HUES64 (cell line): ENCODE data around the gene C14orf119.
A peak's percentile ranks its signal among the peaks of the same experiment; 100 is the strongest.

Source experiments
- H3K27ac ChIP-seq: 2 replicates; pipeline ENCODE4 v1.7.0; 2013; ENCODE audit warnings: low read depth, low read length, inconsistent platforms
- H3K27me3 ChIP-seq: 2 replicates; pipeline ENCODE4 v1.6.1; 2013; ENCODE audit warnings: mild to moderate bottlenecking, low read length; ENCODE audit not compliant: insufficient read depth
- H3K36me3 ChIP-seq: 2 replicates; pipeline ENCODE4 v1.6.1; 2013; ENCODE audit warnings: mild to moderate bottlenecking, low read length; ENCODE audit not compliant: insufficient read depth
- H3K4me1 ChIP-seq: 2 replicates; pipeline ENCODE4 v1.6.1; 2013; ENCODE audit warnings: mild to moderate bottlenecking, low read length, moderate library complexity; ENCODE audit not compliant: insufficient read depth
- H3K4me3 ChIP-seq: 2 replicates; pipeline ENCODE4 v1.5.1; 2013; ENCODE audit warnings: mild to moderate bottlenecking, low read length, moderate library complexity
- H3K9ac ChIP-seq: 2 replicates; pipeline ENCODE4 v1.6.1; 2013; ENCODE audit warnings: mild to moderate bottlenecking, low read depth, low read length
- H3K9me3 ChIP-seq: 2 replicates; pipeline ENCODE4 v1.6.1; 2013; ENCODE audit warnings: low read depth, low read length; ENCODE audit not compliant: insufficient read depth
- WGBS: fragments of 150-250, 120-280 bp; methylation state at CpG from one replicate; pipeline ENCODE4 v1.1.7; 2013; ENCODE audit warnings: missing lambda C conversion rate; 5-methylcytosine and 5-hydroxymethylcytosine counted together

Gene C14orf119

DNA sequence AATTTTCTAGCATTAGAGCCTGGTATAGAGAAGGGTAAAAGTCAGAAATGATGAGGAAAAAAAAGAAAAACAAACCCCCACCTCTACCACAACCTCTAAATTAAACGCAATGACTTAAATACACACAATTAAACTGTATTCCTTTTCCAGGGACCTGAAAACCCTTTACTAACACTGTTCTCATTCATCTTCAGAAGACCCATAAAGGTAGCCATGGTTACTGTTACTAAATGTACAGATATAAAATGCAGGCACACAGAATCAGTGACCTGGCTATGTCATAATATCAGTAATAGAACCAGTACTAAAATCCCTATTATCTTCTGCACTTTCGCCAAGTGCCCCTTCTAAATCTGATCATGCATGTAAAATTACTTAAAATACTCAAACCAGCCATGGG lies 1.8 kb upstream of the C14orf119 start:
- H3K27me3 ChIP-seq = no peaks in the 10 kb centered on the region
- no peaks in the 10 kb centered on the region for H3K9me3 ChIP-seq
- H3K27ac ChIP-seq = no peak overlapping the region
- 97% methylated on average over 2 of the region's 2 CpGs for WGBS
- H3K4me1 ChIP-seq = 0 out of 2 replicates have a peak, but pooled peaks cover 6% of the 10 kb centered on the region
- H3K9ac ChIP-seq = no peak overlapping the region
- H3K4me3 ChIP-seq = peak overlapping the region; percentile 81
- peaks cover 68% of the 10 kb centered on the region for H3K36me3 ChIP-seq

GRCh38 chr14:23093991-23094665 lies 1.2 kb upstream of the C14orf119 start:
- H3K36me3 ChIP-seq = peaks cover 68% of the 10 kb centered on the region
- WGBS = 3% methylated on average over 13 of the region's 14 CpGs
- H3K9me3 ChIP-seq = no peaks in the 10 kb centered on the region
- peak overlapping the region; percentile 81 for H3K4me3 ChIP-seq
- H3K27ac ChIP-seq = peak overlapping the region; percentile 98
- peak overlapping the region; percentile 96 for H3K9ac ChIP-seq
- no peaks in the 10 kb centered on the region for H3K27me3 ChIP-seq
- 0 out of 2 replicates have a peak, but pooled peaks cover 6% of the 10 kb centered on the region for H3K4me1 ChIP-seq

DNA sequence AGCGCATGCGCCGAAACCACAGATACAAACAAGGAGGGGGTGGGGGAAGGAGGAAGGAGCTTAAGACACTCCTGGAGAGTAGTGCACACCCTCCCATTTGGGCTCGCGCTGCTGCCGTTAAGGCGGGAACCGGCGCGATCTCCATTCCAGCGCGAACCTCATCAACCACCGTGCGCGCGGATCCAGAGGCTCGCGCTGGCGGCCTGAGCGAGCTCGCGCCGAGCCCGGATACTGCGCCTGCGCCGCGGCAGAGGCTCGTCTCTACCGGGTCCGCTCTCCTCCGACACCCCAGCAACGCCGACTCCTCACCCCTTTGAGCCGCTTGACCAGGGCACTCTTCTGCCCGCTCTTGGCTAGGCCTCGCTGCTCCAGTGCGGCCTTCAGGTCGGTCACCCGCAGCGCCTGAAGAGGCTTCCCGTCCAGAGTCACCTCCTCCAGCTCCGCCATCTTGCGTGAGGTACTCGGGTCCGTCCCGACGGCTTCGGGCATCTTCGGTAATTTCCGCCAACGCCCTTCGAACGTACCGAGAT lies 574 bp upstream of the C14orf119 start, which contains the start of gene ACIN1:
TSS of gene ACIN1 (minus strand) at position 471 of the 530 bp plus-strand sequence. CDS start at position 447, 24 bp downstream.
- H3K27me3 ChIP-seq = no peaks in the 10 kb centered on the region
- under 1% methylated on average over 55 of the region's 55 CpGs for WGBS
- peak within 1 kb of the TSS; percentile 81 for H3K4me3 ChIP-seq
- no peaks in the 10 kb centered on the region for H3K9me3 ChIP-seq
- peak within 1 kb of the TSS; percentile 96 for H3K9ac ChIP-seq
- H3K36me3 ChIP-seq = peaks cover 64% of the 10 kb centered on the region
- H3K27ac ChIP-seq = peak within 1 kb of the TSS; percentile 98
- H3K4me1 ChIP-seq = peaks cover 6% of the 10 kb centered on the region; the same call in 1 of the 2 replicates

DNA sequence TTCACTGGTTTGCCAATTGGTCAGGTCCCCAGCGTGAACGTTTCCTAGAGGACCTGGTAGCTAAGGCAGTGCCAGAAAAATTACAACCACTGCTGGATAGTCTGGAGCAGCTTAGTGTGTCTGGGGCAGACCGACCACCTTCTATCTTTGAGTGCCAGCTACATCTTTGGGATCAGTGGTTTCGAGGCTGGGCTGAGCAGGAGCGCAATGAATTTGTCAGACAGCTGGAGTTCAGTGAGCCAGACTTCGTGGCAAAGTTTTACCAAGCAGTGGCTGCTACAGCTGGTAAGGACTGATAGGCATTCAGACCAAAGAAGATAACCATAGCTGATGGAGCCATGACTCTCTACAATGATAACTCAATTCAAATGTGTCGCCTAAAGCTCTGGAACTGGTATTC lies 2.5 kb downstream of the C14orf119 start:
- H3K9ac ChIP-seq = no peak overlapping the region
- H3K4me3 ChIP-seq = no peak overlapping the region
- 97% methylated on average over 7 of the region's 7 CpGs for WGBS

DNA sequence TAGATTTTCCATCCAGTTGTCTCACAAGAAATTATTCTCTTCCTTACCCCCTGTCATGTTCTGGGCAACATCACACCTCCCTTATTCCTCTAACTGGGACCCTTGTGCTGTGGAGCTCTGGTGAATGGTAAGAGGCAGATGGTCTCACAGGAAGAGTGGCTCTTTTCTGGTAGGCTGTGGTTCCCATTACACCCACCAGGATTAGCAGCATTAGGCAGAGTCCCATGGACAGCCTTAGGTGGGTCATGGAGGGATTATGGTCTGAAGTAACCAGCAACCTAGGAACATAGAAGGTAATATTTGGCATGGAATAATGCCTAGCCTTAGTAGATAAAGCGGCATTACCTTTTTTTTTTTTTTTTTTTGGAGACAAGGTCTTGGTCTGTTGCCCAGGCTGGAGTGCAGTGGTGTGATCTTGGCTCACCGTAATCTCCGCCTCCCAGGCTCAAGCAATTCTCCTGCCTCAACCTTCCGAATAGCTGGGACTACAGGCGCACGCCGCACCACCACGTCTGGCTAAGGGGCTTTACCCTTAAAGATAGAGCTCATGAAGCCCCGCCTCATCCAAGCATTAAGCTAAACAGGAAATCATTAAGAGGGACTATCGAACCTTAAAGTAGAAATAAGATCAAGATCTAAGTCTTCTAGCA lies 4.0 kb downstream of the C14orf119 start:
- H3K27me3 ChIP-seq = no peaks in the 10 kb centered on the region
- no peak overlapping the region for H3K4me3 ChIP-seq
- H3K9ac ChIP-seq = no peak overlapping the region
- H3K36me3 ChIP-seq = peaks cover 27% of the 10 kb centered on the region
- WGBS = 95% methylated on average over 10 of the region's 10 CpGs
- H3K9me3 ChIP-seq = no peaks in the 10 kb centered on the region
- H3K27ac ChIP-seq = no peak overlapping the region
- H3K4me1 ChIP-seq = peaks cover 7% of the 10 kb centered on the region; the same call in 1 of the 2 replicates

More for the DNA sequence above, 2.5 kb downstream of the C14orf119 start:
- H3K27ac ChIP-seq = no peak overlapping the region
- peaks cover 34% of the 10 kb centered on the region for H3K36me3 ChIP-seq
- peaks cover 6% of the 10 kb centered on the region; the same call in 1 of the 2 replicates for H3K4me1 ChIP-seq
- no peaks in the 10 kb centered on the region for H3K9me3 ChIP-seq
- no peaks in the 10 kb centered on the region for H3K27me3 ChIP-seq

DNA sequence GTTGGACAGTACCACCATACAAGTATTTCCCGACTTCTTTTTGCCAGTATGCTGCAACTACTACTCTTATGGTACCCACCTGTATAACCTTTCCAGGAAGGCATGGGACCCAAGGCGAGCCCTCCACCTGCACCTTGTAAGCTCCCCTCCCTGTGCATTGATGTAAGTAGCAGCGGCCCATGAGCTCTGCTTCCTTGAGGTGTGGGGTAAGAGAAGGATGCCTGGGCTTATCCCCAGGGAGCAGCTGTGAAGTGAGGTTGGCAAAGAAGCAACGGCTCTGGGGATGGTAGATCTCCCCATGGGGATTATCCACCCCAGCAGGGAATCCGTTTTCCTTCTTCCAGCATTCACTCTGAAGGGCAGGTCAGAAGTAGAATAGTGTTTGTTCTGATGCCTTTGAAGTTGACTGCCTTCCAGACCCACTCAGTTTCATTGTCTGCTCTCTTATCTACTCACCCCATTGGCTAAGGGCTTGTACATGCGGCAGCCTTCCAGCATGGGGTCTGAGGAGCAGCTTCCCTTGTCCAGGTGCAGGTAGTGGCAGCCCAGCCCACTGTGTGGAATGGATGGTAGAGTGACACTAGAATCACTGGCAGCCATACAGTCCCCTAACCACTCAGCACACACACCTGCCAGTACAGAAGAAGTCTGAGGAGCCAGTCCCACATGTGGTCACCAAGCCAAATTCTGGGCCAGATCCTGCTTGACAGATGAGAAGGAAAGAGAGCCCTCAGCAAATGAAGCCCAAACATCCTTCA lies 6.1 kb downstream of the C14orf119 start:
- Histone ChIP-seq H3K4me3 (no peak overlapping the region), H3K9me3 (no peaks in the 10 kb centered on the region), H3K27ac (no peak overlapping the region), H3K27me3 (no peaks in the 10 kb centered on the region), H3K9ac (no peak overlapping the region), H3K36me3 (peaks cover 27% of the 10 kb centered on the region), H3K4me1 (peaks cover 21% of the 10 kb centered on the region)
- WGBS = 78% methylated on average over 6 of the region's 6 CpGs

DNA sequence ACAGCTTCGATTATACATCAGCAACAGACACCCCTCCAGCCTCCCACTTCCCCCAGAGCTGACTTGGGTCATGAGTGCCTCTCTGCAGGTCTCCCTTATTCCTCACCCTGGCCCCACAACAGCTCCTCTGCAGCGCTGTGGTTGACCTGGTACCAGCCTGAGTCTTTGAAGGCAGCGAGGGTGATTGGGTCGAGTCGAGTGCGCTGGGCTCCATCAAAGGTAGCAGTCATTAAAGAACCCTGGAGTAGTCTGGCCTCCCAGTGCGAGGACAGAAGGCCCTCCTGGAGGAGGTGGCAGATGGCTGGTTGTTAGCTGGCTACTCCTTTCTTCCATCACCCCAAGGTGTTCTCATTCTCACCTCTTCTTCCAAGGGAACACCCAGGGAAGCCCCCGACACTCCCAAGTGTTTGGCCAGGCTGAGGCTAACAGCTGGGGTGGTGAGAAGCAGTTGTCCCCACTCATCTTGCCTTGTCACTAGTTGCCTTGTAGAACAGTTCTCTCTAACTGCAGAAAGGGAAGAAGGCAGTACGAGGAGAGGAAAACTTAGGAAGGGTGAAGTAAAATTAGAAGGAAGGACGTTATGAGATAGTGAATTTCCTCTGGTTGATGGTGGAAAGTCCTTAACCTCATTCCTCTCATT lies 6.8 kb downstream of the C14orf119 start:
- H3K9me3 ChIP-seq = no peaks in the 10 kb centered on the region
- H3K36me3 ChIP-seq = peaks cover 23% of the 10 kb centered on the region
- WGBS = 89% methylated on average over 10 of the region's 10 CpGs
- no peak overlapping the region for H3K4me3 ChIP-seq
- peaks cover 19% of the 10 kb centered on the region for H3K4me1 ChIP-seq
- no peaks in the 10 kb centered on the region for H3K27me3 ChIP-seq
- no peak overlapping the region for H3K27ac ChIP-seq
- H3K9ac ChIP-seq = no peak overlapping the region

GRCh38 chr14:23102801-23103200 lies 7.5 kb downstream of the C14orf119 start:
- Histone ChIP-seq H3K36me3 (peaks cover 16% of the 10 kb centered on the region), H3K4me3 (no peak overlapping the region), H3K27ac (no peak overlapping the region), H3K27me3 (no peaks in the 10 kb centered on the region), H3K4me1 (peaks cover 19% of the 10 kb centered on the region), H3K9me3 (no peaks in the 10 kb centered on the region), H3K9ac (no peak overlapping the region)
- 93% methylated on average over 2 of the region's 2 CpGs for WGBS

DNA sequence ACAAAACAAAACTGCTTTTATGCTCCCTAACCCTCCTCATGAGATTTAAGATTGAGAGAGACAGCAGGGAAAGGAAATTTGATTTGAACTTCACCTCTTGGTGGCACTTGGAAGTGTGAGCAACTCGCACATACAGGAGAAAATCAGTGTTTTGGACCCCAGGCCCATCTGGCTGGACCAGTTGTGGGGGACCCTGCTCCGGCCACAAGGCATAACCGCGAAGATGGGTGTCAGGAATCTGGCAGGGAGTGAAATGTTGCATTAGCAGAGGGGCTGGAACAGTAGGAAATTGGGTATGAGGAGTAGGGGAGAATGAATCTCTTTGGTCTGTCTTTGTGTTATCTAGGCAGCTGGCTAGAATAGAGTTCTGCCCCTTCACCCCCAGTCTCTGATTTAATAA lies 8.3 kb downstream of the C14orf119 start:
- Histone ChIP-seq H3K9ac (no peak overlapping the region), H3K4me3 (no peak overlapping the region), H3K27me3 (no peaks in the 10 kb centered on the region), H3K4me1 (peaks cover 19% of the 10 kb centered on the region), H3K9me3 (0 out of 2 replicates have a peak, but pooled peaks cover under 1% of the 10 kb centered on the region), H3K36me3 (peaks cover 8% of the 10 kb centered on the region), H3K27ac (no peak overlapping the region)
- WGBS = 93% methylated on average over 4 of the region's 4 CpGs

GRCh38 chr14:23104070-23104590 lies 8.8 kb downstream of the C14orf119 start:
- 87% methylated on average over 6 of the region's 6 CpGs for WGBS

More at GRCh38 chr14:23104070-23104590, 8.8 kb downstream of the C14orf119 start:
- H3K36me3 ChIP-seq = peaks cover 2% of the 10 kb centered on the region
- H3K9ac ChIP-seq = no peak overlapping the region
- H3K4me1 ChIP-seq = peaks cover 19% of the 10 kb centered on the region
- H3K9me3 ChIP-seq = peaks cover 4% of the 10 kb centered on the region; the same call in 1 of the 2 replicates
- no peak overlapping the region for H3K4me3 ChIP-seq
- no peak overlapping the region for H3K27ac ChIP-seq
- H3K27me3 ChIP-seq = no peaks in the 10 kb centered on the region
